B cell (primary cell): ENCODE data around the gene EPM2AIP1. TPM values are rescaled to one million over a fixed set of nuclear protein-coding genes. Genes with fewer than 3 reads are reported as not detected.

Experiments
- ATAC-seq: fragments of 200-7000 bp; cut with Tn5 transposase; one replicate; pipeline ENCODE4 v1.10.0; 2021; ENCODE audit warnings: low read depth, mild to moderate bottlenecking, moderate number of reproducible peaks, moderate library complexity
- CTCF ChIA-PET: fragments of 350-600 bp; sonication (Branson Sonifier 250); formaldehyde crosslinking; loops from one replicate; lab custom pipeline; 2021; ENCODE audit warnings: antibody characterized with exemption, inconsistent platforms; lab: Charles Lee
- POLR2A ChIA-PET: fragments of 350-600 bp; sonication (Branson Sonifier 250); formaldehyde crosslinking; loops from one replicate; lab custom pipeline; 2021; ENCODE audit warnings: antibody characterized with exemption; lab: Charles Lee
- DNase-seq: peaks from one replicate; pipeline ENCODE4 v3.0.0; 2013
- H2AFZ ChIP-seq: 2 replicates; pipeline ENCODE4 v1.6.1; 2012; ENCODE audit warnings: mild to moderate bottlenecking, low read depth, low read length; ENCODE audit not compliant: insufficient read depth, poor library complexity, severe bottlenecking
- H3K27ac ChIP-seq, 2 donors: 1 replicate in 1 of 2; 2 replicates in 1 of 2; pipeline ENCODE4 v1.5.1; 2012 to 2013; ENCODE audit warnings: low read length in 2 of 2, mild to moderate bottlenecking in 2 of 2, moderate library complexity in 1 of 2
- H3K27me3 ChIP-seq, 4 experiments: fragments of 200-600 bp in 1 of 4; sonication (generic) in 1 of 4; replicated peaks in 1 of 4; 1 replicate in 2 of 4; 2 replicates in 2 of 4; pipeline versions ENCODE4 v1.6.1 to v1.7.0; 2013 to 2016; ENCODE audit warnings: low read length in 3 of 4, mild to moderate bottlenecking in 2 of 4, mixed read lengths in 1 of 4, moderate library complexity in 1 of 4; ENCODE audit not compliant: insufficient read depth in 4 of 4, control insufficient read depth in 3 of 4; ENCODE audit errors: control extremely low read depth in 1 of 4
- H3K36me3 ChIP-seq, 2 experiments: replicated peaks in 1 of 2; 1 replicate in 1 of 2; 2 replicates in 1 of 2; pipeline versions ENCODE4 v1.6.1 to v1.7.1; 2013; ENCODE audit warnings: low read length in 1 of 2; ENCODE audit not compliant: insufficient read depth in 2 of 2, control insufficient read depth in 1 of 2; ENCODE audit errors: control extremely low read depth in 1 of 2, extremely low read depth in 1 of 2
- H3K4me1 ChIP-seq, 2 donors: fragments of 200-600 bp in 1 of 2; sonication (generic) in 1 of 2; 1 replicate in 1 of 2; 2 replicates in 1 of 2; pipeline versions ENCODE4 v1.5.1 to v1.6.1; 2013 to 2017; ENCODE audit warnings: low read length in 2 of 2; ENCODE audit not compliant: control insufficient read depth in 2 of 2, insufficient read depth in 2 of 2
- H3K4me2 ChIP-seq: replicated peaks from 2 replicates; pipeline ENCODE3; 2012; ENCODE audit warnings: mild to moderate bottlenecking, low read depth, low read length; ENCODE audit not compliant: poor library complexity, severe bottlenecking
- H3K4me3 ChIP-seq, 5 experiments: fragments of 200-600 bp in 1 of 5; sonication (generic) in 1 of 5; 1 replicate in 3 of 5; 2 replicates in 2 of 5; pipeline versions ENCODE4 v1.5.1 to v1.7.0; 2011 to 2016; ENCODE audit warnings: low read length in 4 of 5, mild to moderate bottlenecking in 4 of 5, low read depth in 2 of 5, control low read depth in 1 of 5, moderate library complexity in 1 of 5; ENCODE audit not compliant: insufficient read depth in 1 of 5; ENCODE audit errors: control extremely low read depth in 1 of 5, extremely low read depth in 1 of 5
- H3K79me2 ChIP-seq: fragments of 200-600 bp; sonication (generic); one replicate; pipeline ENCODE4 v1.6.0; 2016; ENCODE audit warnings: low read length; ENCODE audit not compliant: control insufficient read depth, insufficient read depth
- H3K9ac ChIP-seq: fragments of 200-600 bp; sonication (generic); 2 replicates; pipeline ENCODE4 v1.6.1; 2017; ENCODE audit warnings: mild to moderate bottlenecking, low read length, moderate library complexity
- H3K9me3 ChIP-seq, 3 donors: one replicate each; pipeline versions ENCODE4 v1.6.1 to v1.7.1; 2013; ENCODE audit warnings: low read length in 2 of 3; ENCODE audit not compliant: control insufficient read depth in 2 of 3, insufficient read depth in 1 of 3; ENCODE audit errors: control extremely low read depth in 1 of 3
- H4K20me1 ChIP-seq: 2 replicates; pipeline ENCODE4 v1.6.0; 2012; ENCODE audit warnings: mild to moderate bottlenecking, low read length; ENCODE audit not compliant: insufficient read depth, control insufficient read depth, poor library complexity, severe bottlenecking
- H3K27ac Mint-ChIP-seq: one replicate; pipeline ENCODE4 v1.8.0; 2021; ENCODE audit warnings: mixed read lengths
- H3K27me3 Mint-ChIP-seq: one replicate; pipeline ENCODE4 v1.8.0; 2021; ENCODE audit warnings: mixed read lengths
- H3K4me1 Mint-ChIP-seq: one replicate; pipeline ENCODE4 v1.8.0; 2021; ENCODE audit warnings: mixed read lengths
- H3K4me3 Mint-ChIP-seq: one replicate; pipeline ENCODE4 v1.8.0; 2021; ENCODE audit warnings: mixed read lengths
- H3K9me3 Mint-ChIP-seq: one replicate; pipeline ENCODE4 v1.8.0; 2022; ENCODE audit warnings: mixed read lengths; ENCODE audit not compliant: insufficient read depth
- CTCF ChIP-seq: fragments of 200-600 bp; IDR thresholded peaks from one replicate; pipeline ENCODE4 v1.8.0; 2022; ENCODE audit warnings: antibody characterized with exemption, mild to moderate bottlenecking
- EZH2 ChIP-seq: IDR thresholded peaks from 2 replicates; pipeline ENCODE4 v1.6.1; 2012; ENCODE audit warnings: borderline replicate concordance, low read depth, mild to moderate bottlenecking, moderate library complexity, low read length; ENCODE audit not compliant: insufficient read depth, poor library complexity, severe bottlenecking
- WGBS: methylation state at CpG from one replicate; pipeline ENCODE4 v1.1.5; 2013; ENCODE audit warnings: missing lambda C conversion rate; ENCODE audit not compliant: insufficient coverage; 5-methylcytosine and 5-hydroxymethylcytosine counted together
- intact Hi-C: fragments of 100-400 bp; cut with micrococcal nuclease; formaldehyde crosslinking; loops from one replicate; pipeline ENCODE4 v1.10.0; 2022
- polyA plus RNA-seq: library from polyadenylated mRNA; depleted of rRNA; stranded (reverse); fragments of >200 nt; gene quantifications from 2 replicates; pipeline ENCODE4 v1.2.3, GENCODE V29; 2012
- total RNA-seq, 2 donors: library from RNA; stranded (reverse); fragments of 120-200 nt in 1 of 2; gene quantifications; 1 replicate in 1 of 2; 2 replicates in 1 of 2; pipeline versions ENCODE4 v1.2.3 to v1.2.4, GENCODE V29; 2013 to 2022

The EPM2AIP1 gene
- total and polyA plus RNA-seq, 2 donors (not counting 1 experiment from before 2014, with no cell fraction given): 13.5 to 42.4 TPM

DNA sequence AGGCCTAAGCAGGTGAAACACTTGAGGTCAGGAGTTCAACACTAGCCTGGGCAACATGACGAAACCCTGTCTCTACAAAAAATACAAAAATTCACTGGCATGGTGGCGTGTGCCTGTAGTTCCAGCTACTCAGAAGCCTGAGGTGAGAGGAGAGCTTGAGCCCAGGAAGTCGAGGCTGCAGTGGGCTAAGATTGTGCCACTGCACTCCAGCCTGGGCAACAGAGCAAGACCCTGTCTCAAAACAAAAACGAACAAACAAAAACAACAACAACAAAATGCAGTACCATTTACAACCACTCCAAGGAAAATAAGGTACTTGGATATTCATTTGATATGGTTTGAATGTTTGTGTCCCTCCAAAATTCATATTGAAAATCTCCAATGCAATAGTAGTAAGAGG lies 32.4 kb downstream of the EPM2AIP1 start:
- ATAC-seq (no peak), DNase-seq (no peak)
- WGBS: 91% methylated on average over 3 of the region's 4 CpGs
- Mint-ChIP-seq H3K4me1 (peaks cover 25% of the 10 kb centered on the region), H3K27ac (no peak overlapping the region), H3K27me3 (no peaks in the 10 kb centered on the region), H3K4me3 (no peak overlapping the region), H3K9me3 (no peaks in the 10 kb centered on the region)
- no peaks in the 10 kb centered on the region for H4K20me1 ChIP-seq
- no peaks in the 10 kb centered on the region for H3K27me3 ChIP-seq
- TF ChIP-seq CTCF (no peak), EZH2 (no peak)
- intact Hi-C loops: no loop called here
- H3K79me2 ChIP-seq: no peaks in the 10 kb centered on the region
- H3K4me1 ChIP-seq: peaks cover 11 to 14% of the 10 kb centered on the region in 2 donors
- H3K9me3 ChIP-seq: no peaks in the 10 kb centered on the region
- H3K4me2 ChIP-seq: no peak overlapping the region
- no peaks in the 10 kb centered on the region for H3K36me3 ChIP-seq
- H2AFZ ChIP-seq: no peak overlapping the region
- ChIA-PET POLR2A (no interaction called here), CTCF (interaction anchor here (1.0 to 6.2 kb wide), 10 partner anchors 9 to 230 kb away, joined by 4 to 128 read pairs (median 23); no protein-coding TSS in a partner anchor)
- no peak overlapping the region for H3K4me3 ChIP-seq
- no peak overlapping the region for H3K9ac ChIP-seq
- no peak overlapping the region for H3K27ac ChIP-seq

- no peaks in the 10 kb centered on the region for H3K9me3 ChIP-seq
- H3K27ac ChIP-seq: no peak overlapping the region
- no peaks in the 10 kb centered on the region for H4K20me1 ChIP-seq
- H3K9me3 Mint-ChIP-seq: no peaks in the 10 kb centered on the region
- intact Hi-C loops: loop anchor here (5.0 kb wide), 2 partner anchors 32 to 38 kb away; partner anchors contain the start of genes EPM2AIP1 and MLH1
- H3K36me3 ChIP-seq: no peaks in the 10 kb centered on the region
- H2AFZ ChIP-seq: no peak overlapping the region
- no peaks in the 10 kb centered on the region for H3K79me2 ChIP-seq
- CTCF ChIA-PET: interaction anchor here (0.7 to 6.2 kb wide), 23 partner anchors 10 to 1042 kb away, joined by 3 to 128 read pairs (median 9); partner anchors contain the start of genes EPM2AIP1 and MLH1
- no peak overlapping the region for H3K4me3 ChIP-seq
- peaks cover 18% of the 10 kb centered on the region for H3K4me1 Mint-ChIP-seq
- peaks cover 5 to 8% of the 10 kb centered on the region in 2 donors for H3K4me1 ChIP-seq
- H3K27me3 Mint-ChIP-seq: no peaks in the 10 kb centered on the region
- no peak overlapping the region for H3K4me2 ChIP-seq
- no peak overlapping the region for H3K4me3 Mint-ChIP-seq
- DNase-seq (no peak), ATAC-seq (no peak)
- TF ChIP-seq CTCF (no peak), EZH2 (no peak)
- H3K9ac ChIP-seq: no peak overlapping the region
- no peaks in the 10 kb centered on the region for H3K27me3 ChIP-seq
- POLR2A ChIA-PET: interaction anchor here (0.6 to 2.2 kb wide), 2 partner anchors 52 to 54 kb away, joined by 4 to 5 read pairs; no protein-coding TSS in a partner anchor
- WGBS: no CpG with 5 or more reads among the region's 2 CpGs
- H3K27ac Mint-ChIP-seq: no peak overlapping the region
Measured at GRCh38 chr3:36959821-36960220, 33.1 kb downstream of the EPM2AIP1 start.
